Measurements from ENCODE around the gene ACVR1B. TPM values are rescaled to one million over a fixed set of nuclear protein-coding genes. Genes with fewer than 3 reads are reported as not detected.
A peak's percentile ranks its signal among the peaks of the same experiment; 100 is the strongest.

ACVR1B gene
- total and polyA plus RNA-seq, 9 of the 15 experiments (the other 6 are each of a cell fraction or from before 2014, with no cell fraction given): 0.97 to 15.1 (median 6.8) TPM

- TF ChIP-seq CTCF (IDR thresholded peaks at IDR 0.05 in 2 of 3, conservative IDR thresholded peaks at IDR 0.05 in 1 of 3; ENCODE audit: insufficient read depth in 2 of 3, low read depth in 1 of 3, low read length in 3 of 3) (peak; percentile 75 to 88 (median 81)), CCNT2 (IDR thresholded peaks at IDR 0.05; ENCODE audit: borderline replicate concordance, extremely low read depth, insufficient read length, low read depth, low read length) (no peak), REST (IDR thresholded peaks at IDR 0.05; ENCODE audit: borderline replicate concordance) (peak; percentile 90), REST (CRISPR knock-in tag; IDR thresholded peaks at IDR 0.05; ENCODE audit: low read depth) (no peak), TAL1 (IDR thresholded peaks at IDR 0.05) (no peak), OTX1 (CRISPR knock-in tag; IDR thresholded peaks at IDR 0.05) (no peak), SRSF1 (IDR thresholded peaks at IDR 0.05; ENCODE audit: low read depth, low read length) (no peak), FOXA1 (IDR thresholded peaks at IDR 0.05; ENCODE audit: borderline replicate concordance) (no peak), SOX6 (IDR thresholded peaks at IDR 0.05) (no peak), ZC3H8 (IDR thresholded peaks at IDR 0.05) (no peak), SP1 (CRISPR knock-in tag; IDR thresholded peaks at IDR 0.05) (peak; percentile 44; the same call in 1 of the 2 replicates)
- TF ChIP-seq, protein P1, sequence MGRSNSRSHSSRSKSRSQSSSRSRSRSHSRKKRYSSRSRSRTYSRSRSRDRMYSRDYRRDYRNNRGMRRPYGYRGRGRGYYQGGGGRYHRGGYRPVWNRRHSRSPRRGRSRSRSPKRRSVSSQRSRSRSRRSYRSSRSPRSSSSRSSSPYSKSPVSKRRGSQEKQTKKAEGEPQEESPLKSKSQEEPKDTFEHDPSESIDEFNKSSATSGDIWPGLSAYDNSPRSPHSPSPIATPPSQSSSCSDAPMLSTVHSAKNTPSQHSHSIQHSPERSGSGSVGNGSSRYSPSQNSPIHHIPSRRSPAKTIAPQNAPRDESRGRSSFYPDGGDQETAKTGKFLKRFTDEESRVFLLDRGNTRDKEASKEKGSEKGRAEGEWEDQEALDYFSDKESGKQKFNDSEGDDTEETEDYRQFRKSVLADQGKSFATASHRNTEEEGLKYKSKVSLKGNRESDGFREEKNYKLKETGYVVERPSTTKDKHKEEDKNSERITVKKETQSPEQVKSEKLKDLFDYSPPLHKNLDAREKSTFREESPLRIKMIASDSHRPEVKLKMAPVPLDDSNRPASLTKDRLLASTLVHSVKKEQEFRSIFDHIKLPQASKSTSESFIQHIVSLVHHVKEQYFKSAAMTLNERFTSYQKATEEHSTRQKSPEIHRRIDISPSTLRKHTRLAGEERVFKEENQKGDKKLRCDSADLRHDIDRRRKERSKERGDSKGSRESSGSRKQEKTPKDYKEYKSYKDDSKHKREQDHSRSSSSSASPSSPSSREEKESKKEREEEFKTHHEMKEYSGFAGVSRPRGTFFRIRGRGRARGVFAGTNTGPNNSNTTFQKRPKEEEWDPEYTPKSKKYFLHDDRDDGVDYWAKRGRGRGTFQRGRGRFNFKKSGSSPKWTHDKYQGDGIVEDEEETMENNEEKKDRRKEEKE (IDR thresholded peaks at IDR 0.05; ENCODE audit: borderline replicate concordance in 1 of 2, control insufficient read depth in 1 of 2, low read depth in 2 of 2, low read length in 1 of 2): no peak
These were observed 52.6 kb downstream of the ACVR1B start (continued) for GRCh38 chr12:52004042-52004648.
